ENCODE measurements around the gene TMEM218. TPM values are rescaled to one million over a fixed set of nuclear protein-coding genes. Genes with fewer than 3 reads are reported as not detected.
"Not testable (repeated sequence)": the region's sequence is repeated elsewhere in the genome, so short reads cannot be mapped to it uniquely, and the experiment has no call there.

The TMEM218 gene
- total RNA-seq, 1 donor from 2014 or later: 15.8 TPM

DNA sequence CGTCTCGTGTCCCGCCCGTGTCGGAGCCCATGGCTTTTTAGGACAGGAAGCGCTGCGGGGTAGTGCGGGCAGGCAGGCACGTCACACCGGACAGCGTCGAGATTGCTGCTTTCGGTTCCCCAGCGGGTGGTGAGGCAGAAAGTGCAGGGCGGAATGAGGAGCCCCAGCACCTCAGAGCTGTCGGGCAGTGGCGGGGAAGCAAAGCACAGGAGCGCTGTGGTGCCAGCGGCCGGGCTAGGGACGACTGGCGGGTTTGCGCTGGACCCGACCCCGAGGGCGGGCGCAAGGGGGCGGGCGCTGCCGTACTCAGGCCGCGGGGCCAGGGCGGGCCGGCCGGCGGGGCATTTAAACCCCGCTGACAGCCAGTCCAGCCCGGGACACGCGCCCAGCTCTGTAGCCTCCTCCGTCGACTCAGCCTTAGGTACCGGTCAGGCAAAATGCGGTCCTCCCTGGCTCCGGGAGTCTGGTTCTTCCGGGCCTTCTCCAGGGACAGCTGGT is 48.4 kb downstream of the TMEM218 start, which contains the start of gene SLC37A2:
Gene SLC37A2, plus strand, starts transcription at position 375 of the 498 bp plus-strand sequence. Its CDS starts 63 bp downstream, at position 438.
- Mint-ChIP-seq H3K4me1 (ENCODE audit: low read depth, unreplicated experiment) (no peaks in the 10 kb centered on the region), H3K27me3 (ENCODE audit: unreplicated experiment) (peaks cover 12% of the 10 kb centered on the region), H3K9me3 (ENCODE audit: unreplicated experiment) (no peaks in the 10 kb centered on the region), H3K27ac (ENCODE audit: unreplicated experiment) (no peak within 1 kb of the TSS), H3K36me3 (ENCODE audit: unreplicated experiment) (no peaks in the 10 kb centered on the region), H3K4me3 (ENCODE audit: unreplicated experiment) (peak within 1 kb of the TSS; percentile 84)
- DNase-seq: peak; percentile 76
- TF ChIP-seq, protein P1, sequence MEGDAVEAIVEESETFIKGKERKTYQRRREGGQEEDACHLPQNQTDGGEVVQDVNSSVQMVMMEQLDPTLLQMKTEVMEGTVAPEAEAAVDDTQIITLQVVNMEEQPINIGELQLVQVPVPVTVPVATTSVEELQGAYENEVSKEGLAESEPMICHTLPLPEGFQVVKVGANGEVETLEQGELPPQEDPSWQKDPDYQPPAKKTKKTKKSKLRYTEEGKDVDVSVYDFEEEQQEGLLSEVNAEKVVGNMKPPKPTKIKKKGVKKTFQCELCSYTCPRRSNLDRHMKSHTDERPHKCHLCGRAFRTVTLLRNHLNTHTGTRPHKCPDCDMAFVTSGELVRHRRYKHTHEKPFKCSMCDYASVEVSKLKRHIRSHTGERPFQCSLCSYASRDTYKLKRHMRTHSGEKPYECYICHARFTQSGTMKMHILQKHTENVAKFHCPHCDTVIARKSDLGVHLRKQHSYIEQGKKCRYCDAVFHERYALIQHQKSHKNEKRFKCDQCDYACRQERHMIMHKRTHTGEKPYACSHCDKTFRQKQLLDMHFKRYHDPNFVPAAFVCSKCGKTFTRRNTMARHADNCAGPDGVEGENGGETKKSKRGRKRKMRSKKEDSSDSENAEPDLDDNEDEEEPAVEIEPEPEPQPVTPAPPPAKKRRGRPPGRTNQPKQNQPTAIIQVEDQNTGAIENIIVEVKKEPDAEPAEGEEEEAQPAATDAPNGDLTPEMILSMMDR (IDR thresholded peaks at IDR 0.05; ENCODE audit: partially characterized antibody, unreplicated experiment): peak; percentile 11

DNA sequence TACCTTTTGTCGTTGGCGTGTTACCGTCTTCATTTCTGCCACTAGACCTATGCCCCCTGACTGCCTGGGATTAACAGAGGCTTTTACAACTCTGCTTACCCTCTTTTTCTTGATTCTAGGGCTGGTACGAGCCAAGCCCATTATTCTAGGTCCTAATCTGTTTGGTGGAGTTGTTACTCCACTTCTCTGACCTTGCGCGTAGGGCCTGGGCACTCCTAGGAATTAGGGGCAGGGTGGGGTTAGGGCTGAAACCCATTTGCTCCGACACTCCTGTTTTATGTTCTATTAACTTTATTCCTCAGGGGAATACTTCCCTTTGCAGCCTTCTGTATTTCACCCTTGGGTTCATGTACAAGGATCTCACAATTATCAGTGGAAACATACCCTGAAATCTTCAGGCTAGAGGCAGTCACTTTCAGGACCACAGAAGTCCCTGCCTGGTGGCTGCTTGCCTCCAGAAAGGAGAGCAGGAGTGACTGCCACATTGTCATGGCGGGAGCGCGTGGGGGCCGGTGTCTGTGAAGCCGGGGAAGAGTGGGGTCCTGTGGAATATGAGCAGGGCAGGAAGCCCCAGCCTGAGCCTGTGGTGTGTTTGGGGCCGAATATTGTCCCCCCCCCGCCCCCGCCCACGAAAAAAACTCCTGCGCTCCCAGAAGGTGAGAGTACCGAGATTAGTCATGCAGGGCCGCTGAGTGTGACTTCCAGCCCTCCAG is 49.1 kb downstream of the TMEM218 start:
- Mint-ChIP-seq H3K27ac (ENCODE audit: unreplicated experiment) (no peak overlapping the region), H3K4me1 (ENCODE audit: low read depth, unreplicated experiment) (no peaks in the 10 kb centered on the region), H3K36me3 (ENCODE audit: unreplicated experiment) (no peaks in the 10 kb centered on the region), H3K4me3 (ENCODE audit: unreplicated experiment) (peak overlapping the region; percentile 84), H3K9me3 (ENCODE audit: unreplicated experiment) (no peaks in the 10 kb centered on the region), H3K27me3 (ENCODE audit: unreplicated experiment) (peaks cover 12% of the 10 kb centered on the region)
- DNase-seq: peak; percentile 23
- TF ChIP-seq, protein P1 (IDR thresholded peaks at IDR 0.05; ENCODE audit: partially characterized antibody, unreplicated experiment): no peak

DNA sequence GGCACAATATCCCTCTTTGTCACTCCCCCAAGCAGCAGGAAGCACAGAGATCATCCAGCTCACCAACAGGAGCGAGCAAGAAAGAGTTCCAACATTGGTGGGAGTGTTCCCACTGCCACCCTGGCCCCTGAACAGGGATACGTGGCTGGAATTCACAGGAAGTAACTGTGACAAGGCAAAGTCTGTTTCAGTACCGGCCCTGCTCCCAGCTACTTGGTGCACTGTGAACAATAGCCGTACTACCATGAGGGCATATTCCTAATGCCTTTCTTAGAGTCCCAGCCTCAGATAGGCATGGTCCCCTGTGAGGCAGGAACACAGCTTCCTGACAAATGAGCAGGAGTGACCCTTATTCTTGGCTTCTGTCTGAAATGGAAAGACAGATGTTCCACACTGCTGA is 50.1 kb downstream of the TMEM218 start:
- Mint-ChIP-seq H3K27me3 (ENCODE audit: unreplicated experiment) (peaks cover 12% of the 10 kb centered on the region), H3K4me3 (ENCODE audit: unreplicated experiment) (no peak overlapping the region), H3K27ac (ENCODE audit: unreplicated experiment) (no peak overlapping the region), H3K9me3 (ENCODE audit: unreplicated experiment) (no peaks in the 10 kb centered on the region), H3K36me3 (ENCODE audit: unreplicated experiment) (no peaks in the 10 kb centered on the region), H3K4me1 (ENCODE audit: low read depth, unreplicated experiment) (no peaks in the 10 kb centered on the region)
- no peak for DNase-seq
- TF ChIP-seq, protein P1 (IDR thresholded peaks at IDR 0.05; ENCODE audit: partially characterized antibody, unreplicated experiment): no peak

- no peak overlapping the region for H3K4me3 Mint-ChIP-seq (ENCODE audit: unreplicated experiment)
- H3K9me3 Mint-ChIP-seq (ENCODE audit: unreplicated experiment): no peaks in the 10 kb centered on the region
- no peak for DNase-seq
- peaks cover 9% of the 10 kb centered on the region for H3K27me3 Mint-ChIP-seq (ENCODE audit: unreplicated experiment)
- H3K27ac Mint-ChIP-seq (ENCODE audit: unreplicated experiment): no peak overlapping the region
- TF ChIP-seq, protein P1 (IDR thresholded peaks at IDR 0.05; ENCODE audit: partially characterized antibody, unreplicated experiment): no peak
- no peaks in the 10 kb centered on the region for H3K36me3 Mint-ChIP-seq (ENCODE audit: unreplicated experiment)
- H3K4me1 Mint-ChIP-seq (ENCODE audit: low read depth, unreplicated experiment): no peaks in the 10 kb centered on the region
These were observed 53.8 kb downstream of the TMEM218 start for GRCh38 chr11:125057693-125058016.

- Mint-ChIP-seq H3K4me3 (ENCODE audit: unreplicated experiment) (no peak overlapping the region), H3K27me3 (ENCODE audit: unreplicated experiment) (peaks cover 6% of the 10 kb centered on the region), H3K36me3 (ENCODE audit: unreplicated experiment) (no peaks in the 10 kb centered on the region), H3K27ac (ENCODE audit: unreplicated experiment) (no peak overlapping the region), H3K9me3 (ENCODE audit: unreplicated experiment) (no peaks in the 10 kb centered on the region), H3K4me1 (ENCODE audit: low read depth, unreplicated experiment) (no peaks in the 10 kb centered on the region)
- DNase-seq: no peak
- TF ChIP-seq, protein P1 (IDR thresholded peaks at IDR 0.05; ENCODE audit: partially characterized antibody, unreplicated experiment): no peak
These were observed 54.3 kb downstream of the TMEM218 start for GRCh38 chr11:125056931-125057692.

DNA sequence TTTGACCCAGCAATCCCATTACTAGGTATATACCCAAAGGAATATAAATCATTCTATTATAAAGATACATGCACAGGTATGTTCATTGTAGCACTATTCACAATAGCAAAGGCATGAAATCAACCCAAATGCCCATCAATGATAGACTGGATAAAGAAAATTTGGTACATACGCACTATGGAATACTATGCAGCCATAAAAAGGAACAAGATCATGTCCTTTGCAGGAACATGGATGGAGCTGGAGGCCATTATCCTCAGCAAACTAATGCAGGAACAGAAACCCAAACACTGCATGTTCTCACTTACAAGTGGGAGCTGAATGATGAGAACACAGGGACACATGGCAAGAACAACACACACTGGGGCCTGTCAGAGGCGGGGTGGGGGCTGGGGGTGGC is 55.3 kb downstream of the TMEM218 start:
- not testable (repeated sequence) for H3K4me1 Mint-ChIP-seq (ENCODE audit: low read depth, unreplicated experiment); H3K36me3 Mint-ChIP-seq (ENCODE audit: unreplicated experiment); H3K9me3 Mint-ChIP-seq (ENCODE audit: unreplicated experiment); DNase-seq; H3K27ac Mint-ChIP-seq (ENCODE audit: unreplicated experiment); H3K4me3 Mint-ChIP-seq (ENCODE audit: unreplicated experiment); H3K27me3 Mint-ChIP-seq (ENCODE audit: unreplicated experiment)
